Measurements from ENCODE around the gene PHB1. TPM values are rescaled to one million over a fixed set of nuclear protein-coding genes. Genes with fewer than 3 reads are reported as not detected.
"Not testable (repeated sequence)": the region's sequence is repeated elsewhere in the genome, so short reads cannot be mapped to it uniquely, and the experiment has no call there.

Gene PHB1
- total RNA-seq, 4 donors from 2014 or later = 86.9 to 139 (median 111) TPM

GRCh38 chr17:49434821-49435670, 20.4 kb upstream of the PHB1 start:
- peak in 1 of 3 donors; percentile 45 for TF ChIP-seq CTCF (IDR thresholded peaks at IDR 0.05)
- DNase-seq (ENCODE audit: low spot score) = no peak
- ATAC-seq (ENCODE audit: low FRiP score) = no peak

- no peak for DNase-seq (ENCODE audit: low spot score)
- TF ChIP-seq CTCF (IDR thresholded peaks at IDR 0.05) = no peak
These were observed 18.5 kb upstream of the PHB1 start for GRCh38 chr17:49433000-49433694.

GRCh38 chr17:49431743-49432142, 17.1 kb upstream of the PHB1 start:
- ATAC-seq (ENCODE audit: low FRiP score) (no peak), DNase-seq (ENCODE audit: low spot score) (no peak)
- TF ChIP-seq CTCF (IDR thresholded peaks at IDR 0.05) = no peak

More at GRCh38 chr17:49433000-49433694, 18.5 kb upstream of the PHB1 start:
- no peak for ATAC-seq (ENCODE audit: low FRiP score)

GRCh38 chr17:49425004-49425286, 10.3 kb upstream of the PHB1 start:
- no peak for DNase-seq (ENCODE audit: low spot score)
- TF ChIP-seq CTCF (IDR thresholded peaks at IDR 0.05) = no peak
- ATAC-seq (ENCODE audit: low FRiP score) = no peak

GRCh38 chr17:49424276-49425003, 9.8 kb upstream of the PHB1 start:
- DNase-seq (ENCODE audit: low spot score); ATAC-seq (ENCODE audit: low FRiP score): not testable (repeated sequence)

GRCh38 chr17:49422714-49423113, 8.0 kb upstream of the PHB1 start:
- DNase-seq (ENCODE audit: low spot score) (no peak), ATAC-seq (ENCODE audit: low FRiP score) (no peak)
- TF ChIP-seq CTCF (IDR thresholded peaks at IDR 0.05) = no peak

GRCh38 chr17:49419761-49420160, 5.1 kb upstream of the PHB1 start:
- not testable (repeated sequence) for DNase-seq (ENCODE audit: low spot score); ATAC-seq (ENCODE audit: low FRiP score)

- DNase-seq (ENCODE audit: low spot score) = not testable (repeated sequence)
These were observed 4.4 kb upstream of the PHB1 start for GRCh38 chr17:49418754-49419740.

More at GRCh38 chr17:49418754-49419740, 4.4 kb upstream of the PHB1 start:
- not testable (repeated sequence) for ATAC-seq (ENCODE audit: low FRiP score)

Measured in omental fat pad (tissue), 4 donors.